NK-92 (cell line): ENCODE data around the gene AXIN1.

ENCODE experiments used
- DNase-seq: peaks from one replicate; lab custom pipeline; 2025; ENCODE audit not compliant: unreplicated experiment; lab: John Stamatoyannopoulos, UW

Gene AXIN1

DNA sequence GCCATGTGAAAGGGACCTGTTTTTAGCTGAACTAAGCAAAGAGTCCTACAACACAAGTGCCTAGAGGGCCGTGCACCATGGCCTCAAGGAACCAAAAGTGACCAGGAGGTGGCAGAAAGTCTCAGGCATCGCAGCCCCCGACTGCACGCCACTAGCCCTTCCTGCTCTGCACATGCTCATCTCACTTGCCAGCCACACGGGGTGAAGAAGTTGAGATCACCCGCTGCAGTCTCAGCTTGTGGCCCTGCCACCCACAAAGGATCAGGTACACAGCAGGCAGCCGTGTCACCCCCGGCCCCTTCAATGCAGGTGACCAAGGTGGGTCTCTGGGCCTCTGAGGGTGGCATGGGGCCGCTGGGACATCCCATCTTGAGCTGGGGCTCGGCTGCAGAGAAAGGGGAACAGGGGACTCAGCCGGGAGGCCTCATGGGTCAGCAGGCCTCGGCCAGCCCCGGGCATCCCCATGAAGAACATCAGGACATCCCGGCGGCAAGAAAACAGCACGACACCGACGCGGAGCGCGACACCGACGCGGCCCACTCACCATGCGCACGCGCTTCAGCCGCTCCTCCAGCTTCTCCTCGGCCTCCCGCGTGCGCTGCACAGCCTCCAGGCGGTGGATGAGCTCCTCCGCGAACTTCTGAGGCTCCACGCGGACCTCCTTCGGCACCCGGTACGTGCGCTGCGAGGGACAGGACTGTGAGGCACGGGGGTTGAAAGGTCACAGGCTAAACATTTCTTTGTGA, 48.6 kb downstream of the AXIN1 start:
- no peak for DNase-seq

DNA sequence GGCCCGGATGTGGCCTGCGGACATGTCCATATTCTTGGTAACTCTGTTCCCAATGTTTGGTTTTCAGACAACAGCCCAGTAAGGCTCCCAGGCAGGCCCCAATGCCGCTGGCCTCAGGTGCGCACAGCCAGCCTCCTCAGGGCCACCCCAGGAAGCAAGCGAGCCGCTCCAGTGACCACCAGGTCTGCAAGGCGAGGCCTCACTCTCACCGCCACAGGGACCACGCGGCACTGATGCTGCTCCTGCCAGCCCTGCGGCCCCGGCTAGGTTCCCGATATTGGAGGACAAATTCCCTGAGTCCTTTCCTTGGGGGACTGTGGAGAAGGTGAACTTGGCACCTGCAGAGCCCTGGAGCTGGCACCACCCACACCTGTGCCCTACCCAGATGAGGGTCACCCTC, 50.6 kb downstream of the AXIN1 start:
- no peak for DNase-seq

DNA sequence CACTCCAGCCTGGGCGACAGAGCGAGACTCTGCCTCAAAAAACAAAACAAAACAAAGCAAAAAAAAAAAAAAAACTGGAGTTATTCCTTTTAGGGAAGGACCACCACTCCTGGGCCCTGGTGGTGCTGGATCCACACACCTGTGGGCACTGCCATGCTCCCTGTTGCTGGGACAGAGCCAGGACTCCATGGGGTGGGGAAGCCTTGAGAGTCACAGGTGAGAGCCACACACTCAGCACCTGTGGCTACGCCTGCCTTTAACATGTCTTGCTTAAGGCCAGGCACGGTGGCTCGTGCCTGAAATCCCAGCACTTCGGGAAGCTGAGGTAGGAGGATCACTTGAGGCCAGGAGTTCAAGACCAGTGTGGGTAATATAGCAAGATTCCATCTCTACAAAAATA, 51.3 kb downstream of the AXIN1 start:
- no peak for DNase-seq

DNA sequence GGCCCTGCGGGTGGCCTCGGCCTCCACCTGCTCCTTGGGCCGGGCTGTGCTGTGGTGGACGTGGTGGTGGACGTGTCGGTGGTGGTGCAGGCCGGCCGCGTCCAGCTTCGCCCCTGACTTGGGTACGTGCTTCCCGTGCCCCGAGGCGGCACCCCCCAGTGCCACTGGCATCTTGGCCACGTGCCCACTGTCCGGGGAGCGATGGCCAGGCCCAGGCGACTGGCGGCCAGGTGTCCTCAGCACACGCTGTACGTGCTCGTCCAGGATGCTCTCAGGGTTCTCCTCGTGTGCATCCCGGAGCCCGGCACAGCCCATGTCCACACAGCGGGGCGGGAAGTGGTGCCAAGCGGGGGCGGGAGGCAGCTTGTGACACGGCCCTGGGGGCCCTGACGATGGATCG, 54.7 kb downstream of the AXIN1 start:
- no peak for DNase-seq

DNA sequence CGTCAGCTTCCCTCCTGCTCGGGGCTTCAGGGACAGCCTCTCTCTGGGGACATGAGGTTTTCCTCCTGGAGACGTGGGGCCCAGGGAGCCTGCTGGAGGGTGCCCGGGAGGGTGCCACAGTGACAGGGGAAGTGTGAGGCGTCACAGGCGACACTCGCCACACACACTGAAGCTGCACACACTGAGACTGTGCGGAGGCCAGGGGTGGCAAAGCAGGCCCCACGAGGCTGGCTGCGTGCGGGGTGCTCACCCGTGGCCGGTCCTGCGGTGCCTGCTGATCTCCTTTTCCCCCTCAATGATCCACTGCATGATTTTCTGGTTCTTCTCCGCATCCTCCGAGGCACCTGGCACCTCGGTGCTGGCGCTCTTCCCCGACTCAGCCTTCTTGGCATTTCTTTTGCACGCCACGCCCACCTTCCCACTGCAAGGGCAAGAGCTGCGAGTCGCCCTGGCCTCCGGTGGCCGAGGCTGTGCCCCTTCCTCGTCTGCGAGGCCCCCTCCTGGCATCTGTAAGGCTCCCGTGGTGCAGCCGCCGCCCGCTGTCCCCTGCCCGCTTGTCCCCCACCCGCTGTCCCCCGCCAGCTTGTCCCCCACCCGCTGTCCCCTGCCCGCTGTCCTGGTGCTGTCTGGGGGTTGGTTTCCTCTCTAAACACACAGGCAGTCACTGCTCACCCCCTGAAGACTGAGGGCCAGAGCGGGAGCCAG, 55.6 kb downstream of the AXIN1 start:
- no peak for DNase-seq

DNA sequence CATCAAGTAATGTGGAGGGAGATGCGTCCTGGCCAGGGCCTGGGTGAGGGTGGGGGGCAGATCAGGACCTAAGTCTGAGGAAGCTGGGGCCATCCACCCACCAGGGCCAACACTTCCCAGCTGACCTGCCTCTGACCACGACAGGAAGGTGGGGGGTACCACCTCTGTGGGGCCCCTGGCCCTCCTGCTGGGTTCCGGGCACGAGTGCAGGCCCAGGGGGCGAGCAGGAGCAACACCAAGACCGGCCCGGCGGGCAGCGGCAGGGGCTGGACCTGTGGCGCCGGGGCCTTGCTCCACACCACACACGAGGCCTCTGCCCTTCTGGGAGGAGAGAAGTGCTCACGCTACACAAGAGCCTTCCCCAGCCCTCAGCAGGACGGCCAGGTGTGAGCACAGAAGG, 56.2 kb downstream of the AXIN1 start:
- DNase-seq = no peak

DNA sequence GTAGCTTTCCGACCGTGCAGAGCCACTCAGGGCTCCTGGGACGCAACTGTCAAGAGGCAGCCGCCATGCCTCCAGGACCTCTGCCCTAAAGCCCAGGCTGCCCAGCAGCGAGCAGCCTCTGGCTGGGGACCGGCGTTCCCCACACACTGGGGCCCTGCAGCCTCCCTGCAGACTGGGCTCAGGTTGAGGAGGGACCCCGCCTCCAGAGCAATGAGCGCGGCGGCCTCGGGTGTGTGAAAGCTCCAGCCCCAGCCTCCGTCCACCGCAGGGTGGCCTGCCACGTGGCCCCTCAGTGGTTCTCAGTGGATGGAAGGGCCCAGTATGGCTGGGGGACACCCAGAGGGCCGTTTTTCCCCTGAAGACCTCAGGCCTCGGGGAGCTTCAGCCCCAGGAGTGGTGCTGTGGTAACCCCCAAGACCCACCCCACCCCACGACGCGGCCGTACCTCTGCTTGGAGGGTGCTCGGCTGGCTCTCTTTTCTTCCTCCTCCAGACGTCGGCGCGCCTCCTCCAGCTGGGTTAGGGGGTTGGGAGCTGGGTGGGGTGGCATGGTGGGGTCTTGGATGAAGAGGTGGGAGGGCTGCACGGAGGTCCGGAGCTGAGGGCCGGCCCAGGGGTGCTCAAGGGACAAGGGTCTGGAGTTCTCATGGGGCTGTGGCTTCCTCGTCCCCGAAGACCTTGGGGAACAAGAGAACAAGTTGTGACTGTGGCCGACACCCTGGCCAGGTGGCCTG, 59.3 kb downstream of the AXIN1 start:
- DNase-seq = no peak

DNA sequence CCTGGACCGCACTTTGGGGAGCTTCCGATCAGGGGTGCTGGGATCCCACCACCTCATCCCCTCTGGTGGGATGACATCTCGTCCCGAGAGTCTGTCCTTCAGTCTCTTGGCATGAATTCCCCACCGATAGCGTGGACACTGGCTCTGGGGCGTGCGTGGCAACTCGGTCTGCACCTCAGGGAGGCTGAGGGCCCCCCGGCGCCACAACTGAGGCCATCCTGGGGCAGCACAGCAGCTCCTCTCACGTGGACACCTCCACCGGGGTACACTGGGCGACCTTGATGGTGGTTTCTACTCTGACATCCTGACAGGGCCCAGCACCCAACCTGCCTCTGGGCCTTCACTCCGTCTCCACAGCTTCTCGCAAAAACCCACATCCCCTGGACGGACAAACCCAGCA, 61.0 kb downstream of the AXIN1 start:
- DNase-seq = no peak

DNA sequence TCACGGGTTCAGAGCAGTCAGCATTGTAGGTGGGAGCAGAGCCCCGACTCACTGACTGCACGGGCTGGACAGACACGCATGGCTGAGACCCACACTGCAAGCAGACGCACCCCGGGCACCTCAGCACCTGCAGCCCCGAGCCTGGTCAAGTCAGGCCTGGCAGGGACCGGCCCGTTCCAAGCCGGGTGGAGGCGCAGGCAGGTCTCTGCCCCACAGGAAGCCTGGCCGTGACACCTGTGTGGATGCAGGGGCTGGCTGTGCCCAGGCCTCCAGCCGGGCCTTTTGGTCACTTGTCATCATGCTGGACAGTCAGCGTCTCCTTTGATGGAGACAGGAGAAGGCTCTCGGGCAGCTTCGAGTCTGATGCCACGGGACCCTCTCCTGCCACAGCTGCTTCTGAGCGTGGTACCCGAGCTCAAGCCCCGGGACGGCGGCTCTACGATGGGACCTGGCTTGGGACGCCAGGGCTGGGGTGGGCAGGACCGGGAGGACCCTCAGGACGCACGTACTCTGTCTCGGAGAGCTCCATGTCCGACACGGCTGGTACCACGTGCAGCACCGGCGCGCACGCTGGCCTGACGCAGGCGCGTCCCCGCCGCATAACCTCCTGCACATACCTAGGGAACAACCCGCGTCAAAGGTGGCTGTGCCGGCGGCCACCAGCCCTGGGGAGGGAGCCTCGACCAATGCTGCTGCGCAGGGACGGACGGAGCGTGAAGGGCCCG, 61.7 kb downstream of the AXIN1 start:
- DNase-seq = no peak

DNA sequence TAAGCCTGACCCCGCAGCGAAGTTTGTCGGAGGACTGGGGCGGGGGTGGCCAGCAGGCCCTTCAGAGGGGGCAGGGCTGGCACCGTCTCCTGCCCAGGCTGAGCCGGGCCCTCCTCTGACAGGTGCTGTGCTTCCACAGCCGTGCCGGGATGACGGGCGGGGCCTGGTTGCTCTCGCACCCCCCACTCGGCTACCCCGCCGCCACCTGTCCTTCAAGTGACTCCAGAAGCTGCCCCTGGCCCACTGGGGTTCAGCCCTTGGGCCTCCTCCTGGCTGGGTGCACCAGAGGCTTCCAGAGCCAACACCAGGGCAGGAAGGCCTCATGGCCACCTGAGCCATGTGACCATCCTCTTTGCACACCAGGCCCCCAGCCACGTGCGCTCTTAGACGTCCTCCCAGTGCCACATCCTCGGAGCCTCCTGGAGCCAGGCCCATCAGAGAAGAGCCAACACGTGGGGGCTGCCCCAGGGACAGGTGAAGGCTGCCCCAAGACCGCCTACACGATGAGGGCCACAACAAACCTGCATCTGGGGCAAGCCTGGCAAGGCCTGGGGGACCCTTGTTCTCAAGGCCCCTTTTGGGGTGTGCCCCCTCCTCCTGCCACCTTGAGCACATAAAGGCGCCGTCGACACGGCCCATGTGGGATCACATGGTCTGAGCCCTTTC, 62.4 kb downstream of the AXIN1 start:
- no peak for DNase-seq

DNA sequence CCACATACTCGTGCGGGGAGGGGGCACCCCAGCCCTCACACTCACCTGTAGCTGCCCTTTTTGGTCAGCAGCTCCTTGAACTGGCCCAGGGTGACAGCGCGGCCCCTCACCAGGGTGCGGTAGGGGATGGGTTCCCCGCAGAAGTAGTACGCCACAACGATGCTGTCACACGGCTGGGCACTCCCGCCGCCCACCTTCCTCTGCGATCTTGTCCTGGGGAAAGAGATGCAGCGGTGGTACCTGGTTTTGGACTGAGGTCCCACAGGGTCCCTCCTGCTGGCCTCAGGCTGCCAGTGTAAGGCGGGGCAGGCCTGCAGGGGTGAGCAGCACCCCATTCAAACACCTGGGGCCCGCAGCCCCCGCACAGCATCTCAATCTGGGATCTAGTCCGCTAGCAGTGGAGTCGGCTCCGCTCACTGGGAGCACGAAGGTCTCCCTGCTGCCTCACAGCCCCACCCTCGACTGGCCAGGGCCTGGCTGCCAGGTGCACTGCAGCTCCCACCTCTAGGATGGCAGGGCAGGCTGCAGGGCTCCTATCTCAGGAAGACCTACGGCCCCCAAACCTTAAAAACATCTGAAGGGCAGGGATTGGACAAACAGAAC, 63.0 kb downstream of the AXIN1 start:
- no peak for DNase-seq

DNA sequence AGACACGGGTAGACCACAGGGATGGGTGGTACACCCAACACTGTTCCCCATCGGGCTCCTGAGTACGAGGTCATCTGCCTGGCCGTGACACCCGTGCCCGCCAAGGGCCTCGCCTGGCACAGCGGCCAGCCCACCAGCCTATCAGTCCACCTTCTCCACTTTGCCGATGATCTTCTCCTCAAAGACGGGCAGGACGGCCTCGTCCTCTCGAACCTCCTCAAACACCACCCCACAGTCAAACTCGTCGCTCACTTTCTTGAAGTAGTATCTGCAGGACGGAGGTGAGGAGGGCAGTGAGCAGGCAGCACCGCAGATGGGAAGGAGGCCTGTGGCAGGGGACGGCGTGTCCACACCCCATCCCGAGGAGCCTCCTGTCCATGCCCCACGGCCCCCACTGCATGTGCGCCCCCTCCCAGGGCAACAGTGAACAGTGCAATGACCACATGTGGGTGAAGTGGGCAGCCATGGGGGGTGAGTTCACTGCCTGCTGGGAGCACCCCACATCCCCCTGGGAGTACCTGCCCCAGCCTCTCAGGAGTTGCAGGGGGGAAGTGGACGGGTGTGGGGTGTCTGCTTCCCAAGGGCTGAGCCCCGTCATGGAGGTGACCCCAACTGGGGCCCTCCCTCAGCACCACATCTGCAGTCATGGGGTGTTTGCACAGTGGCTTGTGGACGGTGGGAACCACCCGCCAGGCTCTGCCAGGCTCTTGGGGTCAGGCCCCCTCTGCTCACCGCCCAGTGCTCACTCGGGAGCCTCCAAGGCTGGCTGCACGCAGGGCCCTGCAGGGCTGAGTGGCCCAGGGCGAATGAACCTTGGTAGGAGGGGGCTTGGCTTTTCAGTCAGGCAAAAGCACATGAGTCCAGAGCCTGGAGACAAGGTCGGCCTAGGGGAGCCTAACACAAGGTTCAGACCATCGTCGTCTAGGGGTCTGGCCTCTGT, 64.3 kb downstream of the AXIN1 start:
- no peak for DNase-seq

DNA sequence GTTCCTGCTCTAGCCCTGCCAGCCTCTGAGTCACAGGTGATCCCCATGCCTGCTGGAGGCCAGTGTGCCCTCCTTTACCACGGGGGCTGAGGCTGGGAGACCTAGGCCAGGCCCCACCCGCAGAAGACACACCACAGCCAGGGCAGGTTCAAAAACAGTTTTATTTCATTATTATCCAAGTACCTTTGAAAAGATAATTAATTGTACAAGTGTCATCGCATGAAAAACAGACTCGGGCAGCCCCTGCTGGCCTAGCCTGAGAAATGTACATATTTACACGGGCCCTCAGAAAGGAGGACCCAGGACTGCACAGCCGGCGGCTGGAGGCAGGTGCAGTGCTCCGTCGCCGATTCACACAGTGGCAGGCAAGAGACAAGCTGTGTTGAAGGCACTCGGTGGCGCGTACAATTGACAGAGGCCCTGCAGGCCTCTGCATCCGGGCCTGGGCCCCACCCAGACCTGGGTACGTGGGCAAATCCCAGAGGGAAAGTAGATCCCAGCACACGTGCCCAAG, 65.2 kb downstream of the AXIN1 start:
- no peak for DNase-seq

DNA sequence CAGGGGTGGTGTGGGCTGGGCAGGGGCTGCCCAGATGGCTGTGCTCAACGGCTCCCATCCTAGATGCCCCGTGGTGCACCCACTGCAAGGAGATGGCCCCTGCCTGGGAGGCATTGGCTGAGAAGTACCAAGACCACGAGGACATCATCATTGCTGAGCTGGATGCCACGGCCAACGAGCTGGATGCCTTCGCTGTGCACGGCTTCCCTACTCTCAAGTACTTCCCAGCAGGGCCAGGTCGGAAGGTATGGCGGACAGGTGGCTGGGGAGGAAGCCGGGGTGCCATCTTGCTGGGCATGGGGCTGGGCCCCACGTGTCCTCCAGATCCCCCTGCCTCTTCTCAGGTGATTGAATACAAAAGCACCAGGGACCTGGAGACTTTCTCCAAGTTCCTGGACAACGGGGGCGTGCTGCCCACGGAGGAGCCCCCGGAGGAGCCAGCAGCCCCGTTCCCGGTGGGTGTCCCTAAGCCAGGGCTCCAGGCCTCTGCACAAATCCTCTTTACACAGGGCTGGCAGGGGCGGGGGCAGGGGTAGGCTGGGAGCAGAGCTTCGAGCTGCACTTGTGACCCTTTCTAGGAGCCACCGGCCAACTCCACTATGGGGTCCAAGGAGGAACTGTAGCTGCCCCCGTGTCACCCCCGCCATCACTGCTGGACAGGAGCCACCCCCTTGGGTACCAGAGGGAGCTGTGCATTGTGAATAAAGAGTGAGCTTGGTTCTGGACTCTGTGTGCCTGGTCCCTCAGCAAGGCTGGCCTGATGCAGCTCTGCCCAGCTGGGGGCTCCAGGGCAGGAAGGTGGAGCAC, 65.8 kb downstream of the AXIN1 start:
- DNase-seq = no peak

DNA sequence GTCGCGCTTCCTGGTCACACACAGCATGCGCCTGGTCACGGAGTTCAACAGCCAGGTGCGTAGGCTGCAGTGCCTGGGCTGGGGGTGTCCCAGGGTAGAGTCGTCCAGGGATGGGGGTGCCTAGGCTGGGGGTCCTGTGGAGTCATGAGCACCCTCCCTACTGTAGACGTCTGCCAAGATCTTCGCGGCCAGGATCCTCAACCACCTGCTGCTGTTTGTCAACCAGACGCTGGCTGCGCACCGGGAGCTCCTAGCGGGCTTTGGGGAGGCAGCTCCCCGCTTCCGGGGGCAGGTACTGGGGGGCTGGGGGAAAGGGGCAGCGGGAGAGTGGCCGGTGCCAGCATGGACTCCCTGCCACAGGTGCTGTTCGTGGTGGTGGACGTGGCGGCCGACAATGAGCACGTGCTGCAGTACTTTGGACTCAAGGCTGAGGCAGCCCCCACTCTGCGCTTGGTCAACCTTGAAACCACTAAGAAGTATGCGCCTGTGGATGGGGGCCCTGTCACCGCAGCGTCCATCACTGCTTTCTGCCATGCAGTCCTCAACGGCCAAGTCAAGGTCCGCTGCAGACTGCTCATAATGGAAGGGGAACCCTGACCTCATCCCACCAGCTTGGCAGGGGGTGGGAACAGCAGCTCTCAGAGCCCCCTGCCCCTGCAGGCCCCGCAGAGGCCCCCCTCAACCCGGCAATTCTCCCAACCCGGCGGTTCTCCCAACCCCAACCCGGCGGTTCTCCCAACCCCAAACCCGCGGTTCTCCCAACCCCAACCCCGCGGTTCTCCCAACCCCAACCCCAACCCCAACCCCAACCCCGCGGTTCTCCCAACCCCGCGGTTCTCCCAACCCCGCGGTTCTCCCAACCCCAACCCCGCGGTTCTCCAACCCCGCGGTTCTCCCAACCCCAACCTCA, 67.1 kb downstream of the AXIN1 start:
- DNase-seq = no peak

DNA sequence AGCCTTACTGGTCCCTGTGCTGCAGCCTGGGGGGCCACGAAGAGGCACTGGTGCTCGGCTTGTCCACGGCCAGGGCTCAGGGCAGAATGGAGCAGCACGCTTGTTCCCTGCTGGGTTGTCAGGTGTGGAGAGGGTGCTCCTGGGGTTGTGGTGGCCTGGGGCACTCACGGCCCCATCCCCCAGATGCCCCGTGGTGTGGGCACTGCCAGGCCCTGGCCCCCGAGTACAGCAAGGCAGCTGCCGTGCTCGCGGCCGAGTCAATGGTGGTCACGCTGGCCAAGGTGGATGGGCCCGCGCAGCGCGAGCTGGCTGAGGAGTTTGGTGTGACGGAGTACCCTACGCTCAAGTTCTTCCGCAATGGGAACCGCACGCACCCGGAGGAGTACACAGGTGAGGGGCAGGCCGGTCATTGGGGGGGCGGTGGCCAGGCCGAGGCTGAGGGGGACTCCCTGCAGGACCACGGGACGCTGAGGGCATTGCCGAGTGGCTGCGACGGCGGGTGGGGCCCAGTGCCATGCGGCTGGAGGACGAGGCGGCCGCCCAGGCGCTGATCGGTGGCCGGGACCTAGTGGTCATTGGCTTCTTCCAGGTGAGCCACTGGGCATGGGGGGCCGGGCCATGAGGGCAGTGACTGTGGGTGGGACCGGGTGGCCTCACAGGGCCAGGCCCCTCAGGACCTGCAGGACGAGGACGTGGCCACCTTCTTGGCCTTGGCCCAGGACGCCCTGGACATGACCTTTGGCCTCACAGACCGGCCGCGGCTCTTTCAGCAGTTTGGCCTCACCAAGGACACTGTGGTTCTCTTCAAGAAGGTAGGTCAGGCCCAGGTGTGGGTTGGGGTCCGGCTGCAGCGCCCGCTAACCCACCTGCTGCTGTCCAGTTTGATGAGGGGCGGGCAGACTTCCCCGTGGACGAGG, 68.1 kb downstream of the AXIN1 start:
- no peak for DNase-seq
